GM19468 (cell line): ENCODE measurements around the gene CRTC3.

Experiments
- ATAC-seq: cut with Tn5 transposase; IDR thresholded peaks from one replicate; pipeline ENCODE4 v1.9.1; 2021; ENCODE audit warnings: mild to moderate bottlenecking, moderate library complexity, moderate number of reproducible peaks; ENCODE audit not compliant: unreplicated experiment; ENCODE audit errors: extremely low read depth

Gene CRTC3

DNA sequence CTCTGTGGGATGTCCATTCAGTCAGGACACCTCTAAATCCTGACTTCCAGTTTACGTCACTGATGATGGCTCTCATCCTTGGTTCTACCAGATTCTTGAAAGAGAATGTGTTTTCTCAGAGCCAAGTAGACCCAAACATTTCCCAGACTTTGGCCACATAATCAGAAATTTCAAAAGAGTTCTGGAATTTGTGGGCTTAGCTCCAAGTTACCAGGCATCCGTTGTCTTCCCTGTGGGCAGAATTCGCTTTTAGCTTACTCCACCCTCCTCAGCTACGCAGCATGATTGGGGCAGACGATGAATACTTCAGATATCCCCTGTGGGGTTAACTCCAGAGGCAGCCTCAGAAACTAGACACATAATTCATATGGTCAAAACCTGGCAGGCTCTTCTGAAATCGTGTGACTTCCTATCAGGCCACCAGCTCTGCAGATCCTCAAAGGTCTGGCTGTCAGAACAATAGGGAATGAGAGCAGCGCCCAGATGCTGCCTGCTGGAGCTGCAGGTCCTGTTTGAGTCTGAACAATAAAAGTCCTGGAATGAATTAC is 30.6 kb downstream of the CRTC3 start:
- ATAC-seq = no peak

- no peak for ATAC-seq
Measured at GRCh38 chr15:90561344-90562244, 31.9 kb downstream of the CRTC3 start.

GRCh38 chr15:90562669-90563068 is 32.9 kb downstream of the CRTC3 start:
- ATAC-seq = no peak

- ATAC-seq = no peak
Measured at GRCh38 chr15:90563463-90563862, 33.7 kb downstream of the CRTC3 start.

- ATAC-seq = no peak
Measured at GRCh38 chr15:90564051-90564450, 34.3 kb downstream of the CRTC3 start.

GRCh38 chr15:90564590-90564989 is 34.9 kb downstream of the CRTC3 start:
- no peak for ATAC-seq

DNA sequence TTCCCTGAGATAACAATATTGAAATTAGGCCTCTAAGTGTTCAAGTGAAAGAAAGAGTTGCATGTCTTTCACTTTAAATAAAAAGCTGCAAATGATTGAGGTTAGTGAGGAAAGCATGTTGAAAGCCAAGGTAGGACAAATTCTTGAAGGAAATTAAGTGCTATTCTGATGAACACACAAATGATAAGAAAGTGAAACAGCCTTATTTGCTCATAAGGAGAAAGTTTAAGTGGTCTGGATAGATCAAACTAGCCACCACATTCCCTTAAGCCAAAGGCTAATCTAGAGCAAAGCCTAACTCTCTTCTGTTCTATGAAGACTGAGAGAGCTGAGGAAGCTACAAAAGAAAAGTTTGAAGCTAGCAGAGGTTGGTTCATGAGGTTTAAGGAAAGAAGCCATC is 36.1 kb downstream of the CRTC3 start:
- ATAC-seq = no peak

- no peak for ATAC-seq
Measured at GRCh38 chr15:90570643-90571042, 40.9 kb downstream of the CRTC3 start.

DNA sequence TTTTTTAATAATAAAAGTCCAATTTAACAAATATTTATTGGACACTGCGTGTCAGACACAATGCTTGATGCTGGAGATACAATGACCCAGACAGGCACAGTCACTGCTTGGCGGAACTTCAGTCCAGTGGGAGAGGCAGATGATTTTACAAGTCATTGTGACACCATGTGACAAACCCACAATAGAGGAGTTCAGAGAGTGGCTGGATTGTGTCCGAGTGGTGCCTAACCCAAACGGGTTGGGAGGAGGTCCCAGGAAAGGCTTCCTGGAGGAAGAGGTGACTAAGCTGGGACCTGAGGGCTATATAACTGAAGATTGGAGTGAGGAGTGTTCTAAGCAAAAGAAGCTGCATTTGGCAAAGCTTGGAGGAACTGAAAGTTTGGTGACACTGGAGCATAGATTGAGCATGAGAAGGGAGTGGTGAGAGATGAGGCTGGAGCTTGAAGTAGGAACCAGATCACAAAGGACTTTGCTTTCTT is 41.4 kb downstream of the CRTC3 start:
- no peak for ATAC-seq

DNA sequence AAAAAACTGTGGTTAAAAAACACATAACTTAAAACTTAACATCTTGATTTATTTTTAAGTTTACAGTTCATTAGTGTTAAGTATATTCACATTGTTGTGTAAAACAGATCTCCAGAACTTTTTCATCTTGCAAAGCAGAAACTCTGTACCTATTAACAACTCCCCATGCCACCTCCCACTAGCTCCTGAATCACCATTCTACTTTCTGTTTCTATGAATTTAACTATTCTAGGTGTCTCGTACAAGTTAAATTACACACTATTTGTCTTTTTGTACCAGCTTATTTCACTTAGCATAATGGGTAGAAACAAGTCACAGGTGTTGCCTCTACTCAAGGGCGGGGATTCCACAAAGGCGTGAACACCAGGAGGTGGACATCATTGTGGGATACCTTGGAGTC is 43.2 kb downstream of the CRTC3 start:
- no peak for ATAC-seq

GRCh38 chr15:90576711-90577389 is 47.1 kb downstream of the CRTC3 start:
- ATAC-seq = no peak

GRCh38 chr15:90579213-90579612 is 49.5 kb downstream of the CRTC3 start:
- ATAC-seq = no peak

DNA sequence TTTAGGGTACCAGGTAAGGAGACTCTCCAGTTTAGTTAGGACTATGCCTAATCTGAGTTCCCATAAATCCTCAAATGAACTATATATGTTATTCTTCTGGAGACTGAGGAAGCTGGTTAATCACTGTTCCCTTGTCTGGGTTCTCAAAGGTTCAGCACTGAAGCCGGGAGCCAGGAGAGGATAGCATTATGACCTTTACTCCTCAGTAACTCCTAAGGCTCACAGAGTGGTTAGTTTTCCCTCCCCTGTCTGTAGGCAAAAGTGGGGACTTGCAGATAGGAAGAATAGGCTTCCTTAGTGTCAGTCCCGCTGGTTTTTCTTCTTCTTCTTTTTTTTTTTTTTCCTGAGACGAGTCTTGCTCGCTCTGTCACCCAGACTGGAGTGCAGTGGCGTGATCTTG is 50.4 kb downstream of the CRTC3 start:
- no peak for ATAC-seq

DNA sequence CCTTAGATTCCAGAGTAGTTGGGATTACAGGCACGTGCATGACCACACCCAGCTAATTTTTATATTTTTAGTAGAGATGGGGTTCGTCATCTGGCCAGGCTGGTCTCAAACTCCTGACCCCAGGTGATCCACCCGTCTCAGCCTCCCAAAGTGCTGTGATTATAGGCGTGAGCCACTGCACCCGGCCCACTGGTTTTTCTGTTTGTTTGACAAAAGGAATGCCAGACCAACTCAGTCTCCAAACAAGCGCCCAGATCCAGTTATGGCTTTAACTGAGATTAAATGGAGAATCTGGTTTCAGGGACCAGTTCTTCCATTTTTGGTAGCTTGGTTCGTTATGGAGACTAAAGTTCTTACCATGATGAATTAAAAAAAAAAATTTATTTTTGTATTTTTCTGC is 50.8 kb downstream of the CRTC3 start:
- no peak for ATAC-seq

GRCh38 chr15:90580946-90581345 is 51.2 kb downstream of the CRTC3 start:
- ATAC-seq = no peak

DNA sequence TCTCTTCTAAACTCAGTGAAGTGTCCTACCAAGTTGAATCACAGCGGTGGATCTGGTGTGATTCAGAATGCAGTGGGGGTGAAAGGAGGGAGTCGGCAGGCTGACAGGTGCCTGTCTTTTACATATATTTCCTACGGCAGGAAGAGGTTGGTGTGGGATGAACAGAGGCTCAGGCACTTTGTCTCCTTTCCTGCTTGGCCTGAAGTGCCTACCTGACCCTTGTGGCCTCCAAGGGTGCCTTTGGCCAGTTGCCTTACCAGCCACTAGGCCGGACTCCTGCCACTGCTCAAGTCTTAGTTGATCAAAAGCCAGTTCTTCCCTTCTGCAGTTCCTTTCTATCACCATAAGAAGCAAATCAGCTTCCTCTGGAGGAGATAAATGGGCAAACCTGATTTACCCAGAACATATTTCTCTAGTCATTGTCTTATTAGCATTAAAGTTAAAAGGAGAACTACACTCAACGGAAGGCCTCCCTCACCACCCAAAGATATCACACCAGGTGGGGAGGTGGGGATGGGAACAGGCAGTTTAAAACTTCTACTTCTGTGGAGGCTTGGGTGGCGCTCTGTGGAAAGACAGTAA is 52.1 kb downstream of the CRTC3 start:
- ATAC-seq = no peak

DNA sequence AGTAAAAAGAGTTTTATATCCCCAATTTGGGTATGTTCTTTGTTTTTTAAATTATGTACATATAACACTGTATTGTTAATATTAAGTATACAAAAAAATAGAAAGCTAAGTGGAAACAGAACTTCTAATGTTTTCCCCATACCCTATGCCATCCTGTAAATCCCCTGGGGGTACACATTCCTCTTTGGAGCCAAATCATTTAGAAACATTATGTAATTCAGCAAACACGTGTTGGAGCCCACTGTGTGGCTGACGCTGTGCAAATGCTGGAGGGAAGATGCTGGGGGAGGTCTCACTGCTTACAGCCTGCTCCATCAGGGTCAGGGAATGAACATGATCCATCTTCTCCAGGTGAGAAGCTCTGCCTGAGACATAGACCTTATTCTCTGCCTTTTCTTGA is 52.8 kb downstream of the CRTC3 start:
- no peak for ATAC-seq

GRCh38 chr15:90583471-90584252 is 53.9 kb downstream of the CRTC3 start:
- ATAC-seq = no peak

DNA sequence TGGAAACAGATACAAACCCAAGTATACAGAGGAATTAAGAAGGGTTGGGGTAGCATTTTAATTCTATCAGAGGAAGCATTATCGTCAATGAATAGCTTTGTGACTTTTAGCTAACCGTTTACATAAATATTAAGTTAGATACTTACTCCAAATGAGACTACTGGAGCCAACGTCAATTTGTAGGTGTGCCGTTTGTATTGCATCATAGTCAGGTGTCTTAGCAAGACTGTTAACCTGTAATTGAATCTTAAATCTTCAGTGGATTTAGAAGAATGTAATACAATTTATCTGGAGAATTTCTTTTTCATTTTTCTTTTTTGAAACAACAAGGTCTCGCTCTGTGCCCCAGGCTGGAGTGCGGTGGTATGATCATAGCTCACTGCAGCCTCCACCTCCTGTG is 55.1 kb downstream of the CRTC3 start:
- ATAC-seq = no peak

GRCh38 chr15:90585863-90586262 is 56.1 kb downstream of the CRTC3 start:
- no peak for ATAC-seq
